Tongue (tissue), 2 donors: ENCODE measurements around the gene RNASET2. TPM values are rescaled to one million over a fixed set of nuclear protein-coding genes. Genes with fewer than 3 reads are reported as not detected.

Experiments
- DNase-seq: peaks from one replicate; pipeline ENCODE4 v3.0.0-alpha.2; 2015
- total RNA-seq: library from RNA; depleted of rRNA; stranded (reverse); fragments of >200 nt; gene quantifications from one replicate; pipeline ENCODE4 v1.2.3, GENCODE V29; 2014

The RNASET2 gene
- total RNA-seq, 1 donor from 2014 or later: 20.7 TPM

GRCh38 chr6:166947251-166947650 is 9.1 kb downstream of the RNASET2 start:
- DNase-seq: no peak

- DNase-seq: no peak
Observed at GRCh38 chr6:166946125-166946524, 10.2 kb downstream of the RNASET2 start.

DNA sequence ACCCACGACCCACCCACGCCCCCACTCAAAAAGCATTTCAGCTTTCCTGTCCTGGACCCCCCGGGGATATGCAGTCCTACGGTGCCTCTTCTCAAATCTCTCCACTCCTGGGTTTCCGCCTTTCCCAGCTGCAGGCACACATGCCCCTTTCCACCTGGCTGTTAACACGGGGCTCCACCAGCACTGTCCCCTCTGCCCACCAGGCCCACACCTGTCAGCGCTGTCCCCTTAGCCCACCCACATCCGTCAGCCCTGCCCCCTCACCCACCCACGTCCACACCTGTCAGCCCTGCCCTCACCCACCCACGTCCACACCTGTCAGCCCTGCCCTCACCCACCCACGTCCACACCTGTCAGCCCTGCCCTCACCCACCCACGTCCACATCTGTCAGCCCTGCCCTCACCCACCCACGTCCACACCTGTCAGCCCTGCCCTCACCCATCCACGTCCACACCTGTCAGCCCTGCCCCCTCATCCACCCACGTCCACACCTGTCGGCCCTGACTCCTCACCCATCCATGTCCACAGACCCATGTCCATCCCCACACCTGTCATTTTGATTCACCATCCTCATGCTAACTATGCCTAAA is 11.6 kb downstream of the RNASET2 start:
- DNase-seq: no peak

DNA sequence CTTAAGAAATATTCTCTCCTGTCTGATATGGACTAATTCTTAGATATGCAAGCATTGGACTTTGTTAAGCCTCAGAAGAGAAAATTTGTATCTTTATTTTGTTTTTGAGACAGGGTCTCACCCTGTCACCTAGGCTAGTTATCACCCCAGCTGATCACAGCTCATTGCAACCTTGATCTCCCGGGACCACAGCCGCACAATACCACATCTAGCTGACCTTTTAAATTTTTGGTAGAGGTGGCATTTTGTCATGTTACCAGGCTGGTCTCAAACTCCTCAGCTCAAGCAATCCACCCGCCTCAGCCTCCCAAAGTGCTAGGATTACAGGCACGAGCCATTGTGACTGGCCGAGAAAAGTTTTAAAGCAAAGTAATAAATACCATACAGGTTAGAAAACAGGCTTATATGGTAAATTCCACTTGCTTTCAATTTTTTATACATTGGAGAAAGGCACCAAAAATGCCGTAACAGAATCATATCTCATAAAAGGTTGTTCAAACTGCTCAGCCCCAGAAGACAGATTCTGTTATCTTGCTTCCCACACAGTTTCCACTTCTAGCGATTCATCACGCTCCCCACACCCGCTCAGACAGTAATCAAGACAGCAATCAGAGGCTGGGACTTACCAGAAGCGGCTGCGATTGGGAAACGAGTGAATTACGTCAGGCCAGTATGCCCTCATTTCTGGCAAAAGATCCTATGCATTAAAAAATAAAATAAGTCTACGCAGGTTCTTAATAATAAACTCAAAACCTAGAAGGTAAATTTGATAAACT is 13.8 kb downstream of the RNASET2 start:
- no peak for DNase-seq

- DNase-seq: no peak
Observed at GRCh38 chr6:166940643-166941068, 15.7 kb downstream of the RNASET2 start.

- DNase-seq: no peak
Observed at GRCh38 chr6:166939894-166940293, 16.5 kb downstream of the RNASET2 start.

- no peak for DNase-seq
Observed at GRCh38 chr6:166939345-166939744, 17.0 kb downstream of the RNASET2 start.

GRCh38 chr6:166938704-166939103 is 17.6 kb downstream of the RNASET2 start:
- no peak for DNase-seq

GRCh38 chr6:166938150-166938549 is 18.2 kb downstream of the RNASET2 start:
- DNase-seq: no peak

DNA sequence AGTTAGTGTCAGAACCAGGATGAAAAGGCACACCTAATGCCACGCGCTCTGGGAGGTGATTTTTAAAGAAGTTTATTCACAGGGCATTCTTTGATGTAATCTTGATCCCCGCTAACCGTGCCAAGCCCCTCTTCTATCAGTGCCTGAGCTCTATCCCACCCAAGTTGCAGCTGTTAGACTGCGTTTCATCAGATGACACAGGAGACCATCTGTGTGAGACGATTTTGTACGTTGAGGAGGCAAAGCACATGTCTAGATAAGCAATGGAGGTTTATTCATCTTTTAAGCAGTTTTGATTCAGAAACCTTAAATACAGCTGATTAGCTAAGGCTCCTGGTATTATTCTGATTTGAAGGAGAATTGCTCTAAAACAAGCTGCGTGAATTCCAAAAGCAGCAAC is 18.6 kb downstream of the RNASET2 start:
- DNase-seq: peak; percentile 65

- no peak for DNase-seq
Observed at GRCh38 chr6:166936079-166936787, 20.1 kb downstream of the RNASET2 start.

DNA sequence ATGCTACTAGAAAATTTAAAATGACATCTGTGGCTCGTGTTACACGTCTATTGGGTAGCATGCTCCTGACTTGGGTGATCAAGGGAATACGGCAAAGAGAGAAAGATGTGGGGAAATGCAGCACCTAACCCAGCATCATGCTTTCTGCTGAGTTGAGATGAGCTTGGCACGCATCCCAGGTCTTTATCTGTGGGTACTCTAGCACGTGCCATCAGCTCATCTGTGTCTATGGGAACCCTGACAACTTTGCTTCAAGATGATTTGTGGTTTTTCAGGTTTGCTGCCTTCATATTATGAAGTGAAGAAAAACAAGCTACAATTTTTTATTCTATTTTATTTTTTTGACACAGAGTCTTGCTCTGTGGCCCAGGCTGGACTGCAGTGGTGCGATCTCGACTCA is 21.0 kb downstream of the RNASET2 start:
- DNase-seq: no peak

DNA sequence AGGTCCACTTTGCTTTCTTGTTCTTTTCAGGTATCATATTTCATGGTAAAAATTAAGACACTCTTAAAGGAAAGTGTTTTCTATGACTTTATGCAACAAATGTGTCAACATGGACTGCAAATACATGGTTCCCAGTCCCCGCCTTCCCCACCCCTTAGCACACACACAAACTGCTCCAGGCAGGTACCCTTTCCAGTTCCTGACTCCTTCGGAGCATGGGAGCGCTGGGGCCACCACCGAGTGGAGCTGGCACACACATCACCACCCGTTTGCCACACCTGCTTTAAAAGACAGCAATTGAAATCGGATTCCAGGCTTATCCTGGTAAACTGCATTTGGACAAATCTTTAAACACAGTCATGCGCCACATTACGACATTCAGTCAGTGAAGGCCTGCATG is 22.2 kb downstream of the RNASET2 start:
- DNase-seq: no peak

GRCh38 chr6:166933396-166933795 is 23.0 kb downstream of the RNASET2 start:
- DNase-seq: no peak

DNA sequence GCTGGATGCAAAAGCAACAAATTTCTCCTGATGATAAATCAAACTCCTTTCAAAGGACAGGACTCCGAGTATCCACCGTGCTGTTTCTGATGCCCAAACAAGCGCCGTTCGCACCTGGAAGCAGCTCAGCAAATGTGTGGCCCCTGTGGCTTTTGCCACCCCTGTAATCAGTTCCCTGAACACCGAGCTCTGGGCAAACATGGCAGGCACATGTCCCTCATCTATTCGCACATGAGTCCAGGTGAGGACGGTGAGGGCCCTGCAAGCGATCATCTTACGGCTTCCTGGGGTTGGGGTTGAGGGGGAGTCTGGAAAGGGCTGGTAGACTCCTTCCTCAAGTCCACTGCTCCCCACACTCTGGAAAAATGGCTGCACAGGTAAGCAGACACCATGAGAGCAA is 23.7 kb downstream of the RNASET2 start:
- DNase-seq: no peak

- DNase-seq: no peak
Observed at GRCh38 chr6:166932116-166932515, 24.2 kb downstream of the RNASET2 start.

GRCh38 chr6:166931426-166931970 is 24.9 kb downstream of the RNASET2 start:
- DNase-seq: no peak

GRCh38 chr6:166930354-166930891 is 25.9 kb downstream of the RNASET2 start:
- no peak for DNase-seq

DNA sequence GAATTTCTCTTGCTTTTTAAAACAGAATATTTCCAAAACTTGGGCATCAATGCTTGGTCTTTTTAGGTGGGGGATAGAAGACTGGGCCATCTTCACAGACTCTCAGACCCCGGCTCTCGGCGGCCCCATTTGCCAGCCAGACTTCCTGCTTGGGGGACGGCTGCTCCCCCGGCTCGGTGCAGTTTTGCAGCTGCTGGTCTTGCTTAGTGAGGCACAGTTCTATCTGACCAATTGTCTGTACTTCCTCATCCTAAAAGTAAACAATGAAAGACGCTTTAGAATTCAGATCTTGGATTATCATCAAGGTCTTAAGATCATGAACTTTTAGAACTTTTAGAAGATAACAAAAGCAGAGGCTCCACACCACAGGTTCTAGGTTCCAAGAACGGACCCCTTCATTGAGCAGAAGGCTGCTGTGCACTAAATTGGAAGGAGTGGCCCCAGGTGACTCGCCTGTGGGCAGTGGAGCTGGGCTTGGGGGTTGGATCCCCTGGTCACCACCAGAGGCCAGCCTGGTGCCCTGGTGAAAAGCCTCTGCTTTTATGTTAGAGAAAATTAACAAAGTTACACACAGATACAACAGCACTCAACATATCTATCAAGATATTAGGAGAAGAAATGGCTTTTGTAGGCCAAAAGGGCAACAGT is 26.7 kb downstream of the RNASET2 start:
- DNase-seq: no peak

DNA sequence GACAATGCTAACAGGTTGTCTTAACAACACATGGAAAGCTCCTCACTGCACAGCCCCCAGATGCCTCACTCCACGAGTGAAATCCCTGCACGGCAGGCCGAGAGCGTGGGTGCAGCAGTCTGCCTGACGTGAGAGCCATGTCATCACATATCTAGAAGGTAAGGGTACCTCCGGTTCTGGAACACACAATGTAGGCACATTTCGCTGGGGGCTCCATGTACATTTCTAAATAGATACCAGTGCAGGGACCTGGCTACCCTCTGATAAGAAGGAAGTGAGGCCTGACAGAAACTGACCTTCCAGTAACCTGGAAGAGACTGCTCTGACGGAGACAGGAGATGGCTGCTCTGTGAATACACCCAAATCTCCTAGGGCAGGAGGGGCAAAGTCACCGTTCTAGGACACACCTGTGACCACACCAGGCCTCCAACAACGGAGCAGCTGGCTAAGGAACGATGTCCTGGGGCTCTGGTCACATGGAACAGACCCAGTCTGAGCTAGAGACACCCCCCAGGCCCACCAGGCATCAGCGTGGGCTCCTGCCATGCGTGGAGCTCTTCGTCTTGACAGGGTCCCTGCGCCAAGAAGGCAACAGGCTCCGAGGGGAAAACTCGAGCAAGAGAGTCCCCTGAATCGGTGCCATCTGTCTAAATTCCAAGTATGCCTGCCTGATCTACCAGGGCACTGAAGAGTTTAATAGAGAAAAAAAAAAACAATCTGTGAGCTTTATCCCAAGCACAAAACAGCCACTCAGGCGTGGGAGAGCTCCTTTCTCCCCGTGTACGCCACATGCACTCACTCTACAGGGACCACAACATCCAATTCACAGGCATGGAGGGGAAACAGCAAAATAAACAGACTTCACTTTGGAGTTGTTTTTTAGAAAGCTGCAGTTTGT is 27.5 kb downstream of the RNASET2 start:
- no peak for DNase-seq
